ENCODE results near the gene EGFL8.

Gene EGFL8

DNA sequence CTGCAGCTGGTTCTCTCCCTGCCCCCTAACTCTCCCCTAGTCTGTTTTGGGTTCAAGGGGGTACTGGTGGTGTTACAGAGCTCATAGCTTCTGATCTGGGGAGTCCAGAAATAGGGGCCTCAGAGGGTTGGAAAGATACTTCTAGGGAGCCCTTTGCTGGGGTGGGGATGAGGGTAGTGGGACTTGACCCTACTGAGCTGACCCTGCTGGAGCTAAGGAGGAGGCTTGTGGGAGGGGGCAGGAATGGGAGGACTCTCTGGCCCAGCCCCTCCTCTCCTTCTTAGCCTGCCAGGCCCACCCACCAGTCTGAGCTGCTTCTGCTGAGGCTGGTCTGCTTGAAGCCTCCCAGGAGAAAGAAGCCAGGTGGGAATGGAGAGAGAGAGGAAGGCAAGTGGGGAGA lies at the start of gene EGFL8:
TSS of gene EGFL8 (plus strand) at position 301 of the 400 bp plus-strand sequence. CDS start 1,571 bp downstream, outside the sequence.
- Histone ChIP-seq H3K4me1 (ENCODE audit: insufficient read depth, low read length) (no peaks in the 10 kb centered on the region), H3K27ac (ENCODE audit: low read depth, low read length) (no peak within 1 kb of the TSS), H3K9me3 (ENCODE audit: low read length) (no peaks in the 10 kb centered on the region), H3K4me3 (ENCODE audit: low read depth in 1 of 2, low read length in 2 of 2) (no peak within 1 kb of the TSS), H3K36me3 (ENCODE audit: insufficient read depth, low read length) (peaks cover 61% of the 10 kb centered on the region), H3K9ac (ENCODE audit: low read length) (no peak within 1 kb of the TSS), H3K27me3 (ENCODE audit: control insufficient read depth in 1 of 2, insufficient read depth in 2 of 2, low read length in 2 of 2) (no peaks in the 10 kb centered on the region)

DNA sequence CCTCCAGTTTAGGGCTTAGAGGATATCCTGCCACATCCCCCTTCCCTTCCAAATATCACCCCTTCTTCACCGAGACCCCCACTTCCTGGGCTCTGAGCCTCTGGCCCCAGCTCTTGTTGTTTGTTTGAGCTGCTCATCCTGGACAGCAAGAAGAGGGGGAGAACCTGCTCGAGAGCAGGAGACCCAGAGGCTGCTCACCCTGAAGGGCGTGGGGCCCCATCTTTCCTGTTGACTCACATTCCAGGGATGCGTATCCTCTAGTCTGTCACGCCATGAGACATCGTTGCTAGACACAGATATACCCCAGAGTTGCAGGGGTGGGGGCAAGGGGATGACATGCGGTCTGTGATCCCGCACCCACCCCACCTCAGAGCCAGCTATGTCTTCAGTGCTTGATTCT lies 49.6 kb upstream of the EGFL8 start:
- H3K27me3 ChIP-seq (ENCODE audit: control insufficient read depth in 1 of 2, insufficient read depth in 2 of 2, low read length in 2 of 2) = no peaks in the 10 kb centered on the region
- H3K4me3 ChIP-seq (ENCODE audit: low read depth in 1 of 2, low read length in 2 of 2) = no peak overlapping the region
- H3K27ac ChIP-seq (ENCODE audit: low read depth, low read length) = peak overlapping the region; percentile 31
- H3K4me1 ChIP-seq (ENCODE audit: insufficient read depth, low read length) = peaks cover 46% of the 10 kb centered on the region
- peaks cover 41% of the 10 kb centered on the region for H3K36me3 ChIP-seq (ENCODE audit: insufficient read depth, low read length)
- no peaks in the 10 kb centered on the region for H3K9me3 ChIP-seq (ENCODE audit: low read length)
- H3K9ac ChIP-seq (ENCODE audit: low read length) = no peak overlapping the region

DNA sequence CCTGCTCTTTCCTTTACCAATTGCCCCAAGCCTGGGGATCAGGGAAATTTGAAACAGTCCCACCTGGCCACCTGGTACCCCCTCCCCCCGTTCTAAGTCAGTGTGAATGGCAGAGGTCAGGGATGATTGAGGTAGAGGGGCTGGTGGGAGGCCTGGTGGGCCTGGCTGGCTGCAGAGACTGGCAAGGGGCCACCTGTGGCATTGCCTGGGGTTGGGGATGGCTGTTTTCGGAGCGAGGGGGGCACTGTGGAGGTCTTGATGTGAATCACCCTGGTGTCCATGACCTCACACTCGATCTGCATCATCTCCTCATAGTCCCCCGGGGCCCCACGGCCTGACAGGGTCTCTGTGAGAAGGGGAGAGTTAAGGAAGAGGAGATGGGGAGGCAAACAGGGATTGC lies 48.8 kb upstream of the EGFL8 start:
- no peaks in the 10 kb centered on the region for H3K27me3 ChIP-seq (ENCODE audit: control insufficient read depth in 1 of 2, insufficient read depth in 2 of 2, low read length in 2 of 2)
- H3K36me3 ChIP-seq (ENCODE audit: insufficient read depth, low read length) = peaks cover 46% of the 10 kb centered on the region
- peaks cover 37% of the 10 kb centered on the region for H3K4me1 ChIP-seq (ENCODE audit: insufficient read depth, low read length)
- no peaks in the 10 kb centered on the region for H3K9me3 ChIP-seq (ENCODE audit: low read length)
- no peak overlapping the region for H3K9ac ChIP-seq (ENCODE audit: low read length)
- no peak overlapping the region for H3K27ac ChIP-seq (ENCODE audit: low read depth, low read length)
- no peak overlapping the region for H3K4me3 ChIP-seq (ENCODE audit: low read depth in 1 of 2, low read length in 2 of 2)

DNA sequence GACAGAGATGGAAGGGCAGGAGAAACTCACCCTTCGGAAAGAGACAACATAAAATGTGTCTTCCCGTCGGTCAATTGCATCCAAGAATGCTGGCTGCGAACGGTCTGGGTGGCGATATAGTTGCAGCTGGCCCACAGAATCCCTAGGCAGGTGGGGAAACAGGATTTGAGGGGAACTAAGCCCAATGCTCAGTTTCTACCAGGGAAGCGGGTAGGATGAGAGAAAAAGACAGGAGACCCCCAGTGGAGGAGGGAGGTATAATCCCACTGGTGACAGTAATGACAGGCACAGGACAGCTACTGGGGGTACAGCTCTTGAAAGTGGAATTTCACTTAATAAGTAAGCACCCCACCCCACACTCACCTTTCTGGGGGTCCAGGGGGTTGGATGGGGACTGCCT lies 47.7 kb upstream of the EGFL8 start:
- no peak overlapping the region for H3K27ac ChIP-seq (ENCODE audit: low read depth, low read length)
- no peak overlapping the region for H3K9ac ChIP-seq (ENCODE audit: low read length)
- peaks cover 28% of the 10 kb centered on the region for H3K4me1 ChIP-seq (ENCODE audit: insufficient read depth, low read length)
- peaks cover 56% of the 10 kb centered on the region for H3K36me3 ChIP-seq (ENCODE audit: insufficient read depth, low read length)
- no peaks in the 10 kb centered on the region for H3K9me3 ChIP-seq (ENCODE audit: low read length)
- H3K4me3 ChIP-seq (ENCODE audit: low read depth in 1 of 2, low read length in 2 of 2) = no peak overlapping the region
- no peaks in the 10 kb centered on the region for H3K27me3 ChIP-seq (ENCODE audit: control insufficient read depth in 1 of 2, insufficient read depth in 2 of 2, low read length in 2 of 2)

DNA sequence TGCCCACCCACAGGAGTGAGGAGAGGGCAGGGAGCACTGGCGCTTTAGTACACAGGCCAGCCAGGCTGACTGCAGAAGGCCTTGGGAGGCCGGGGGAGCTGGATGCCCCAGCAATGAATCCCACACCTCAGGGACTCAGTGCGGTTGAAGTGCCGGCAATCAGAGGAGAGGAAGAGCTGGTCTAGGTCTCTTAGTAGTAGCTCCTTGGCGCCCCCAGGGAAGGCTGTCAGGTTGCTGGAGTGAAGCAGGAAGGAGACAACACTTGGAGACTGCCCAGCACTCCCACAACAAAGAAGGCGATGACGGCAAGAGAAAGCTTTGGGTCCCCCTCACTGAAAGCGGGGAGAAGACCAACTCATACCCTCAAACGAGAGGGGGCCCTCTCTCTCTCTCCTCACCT lies 46.9 kb upstream of the EGFL8 start:
- H3K9me3 ChIP-seq (ENCODE audit: low read length) = no peaks in the 10 kb centered on the region
- peaks cover 62% of the 10 kb centered on the region for H3K36me3 ChIP-seq (ENCODE audit: insufficient read depth, low read length)
- H3K4me1 ChIP-seq (ENCODE audit: insufficient read depth, low read length) = peaks cover 21% of the 10 kb centered on the region
- no peak overlapping the region for H3K27ac ChIP-seq (ENCODE audit: low read depth, low read length)
- H3K9ac ChIP-seq (ENCODE audit: low read length) = no peak overlapping the region
- H3K27me3 ChIP-seq (ENCODE audit: control insufficient read depth in 1 of 2, insufficient read depth in 2 of 2, low read length in 2 of 2) = no peaks in the 10 kb centered on the region
- H3K4me3 ChIP-seq (ENCODE audit: low read depth in 1 of 2, low read length in 2 of 2) = no peak overlapping the region

DNA sequence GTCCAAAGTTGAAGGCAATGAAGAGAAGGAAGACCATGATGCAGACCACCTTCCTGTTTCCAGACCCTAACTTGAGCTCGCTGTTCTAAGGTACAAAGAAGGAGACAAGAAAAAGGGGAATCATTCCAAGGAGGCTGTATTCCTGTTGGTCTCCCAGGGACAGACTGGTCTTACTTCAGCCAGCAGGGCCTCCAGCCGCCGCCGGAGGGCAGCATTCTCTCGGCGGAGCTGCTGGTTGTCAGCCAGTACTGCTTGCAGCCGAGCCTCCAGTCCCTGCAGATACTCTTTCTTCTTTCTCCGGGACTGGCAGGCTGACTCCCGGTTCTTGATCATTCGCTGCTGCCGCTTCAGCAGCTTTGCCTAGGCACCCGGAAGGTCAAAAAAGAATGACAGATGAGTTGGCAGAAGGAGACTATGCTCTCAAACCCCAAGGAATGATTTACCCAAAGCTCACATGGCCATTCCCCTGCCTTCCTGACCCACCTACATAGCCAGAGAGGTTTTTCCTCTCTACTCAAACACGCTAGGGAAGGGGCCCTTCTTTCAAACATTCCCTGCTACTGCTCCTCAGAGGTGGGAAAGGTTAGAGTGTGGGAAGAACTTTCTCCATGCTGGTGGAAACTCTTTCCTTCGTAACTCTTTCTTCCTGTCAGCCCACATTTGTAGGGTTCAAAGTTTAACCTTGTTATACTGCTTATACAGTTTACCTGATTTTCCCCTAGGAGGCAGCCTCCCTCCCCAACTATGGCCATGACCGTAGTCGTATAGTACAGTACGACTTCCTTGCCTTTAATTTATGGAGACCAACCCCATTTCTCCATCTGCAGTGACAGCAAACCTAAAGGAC lies 45.4 kb upstream of the EGFL8 start:
- Histone ChIP-seq H3K27me3 (ENCODE audit: control insufficient read depth in 1 of 2, insufficient read depth in 2 of 2, low read length in 2 of 2) (no peaks in the 10 kb centered on the region), H3K27ac (ENCODE audit: low read depth, low read length) (peak overlapping the region; percentile 50), H3K4me1 (ENCODE audit: insufficient read depth, low read length) (peaks cover 11% of the 10 kb centered on the region), H3K9ac (ENCODE audit: low read length) (peak overlapping the region; percentile 13), H3K4me3 (ENCODE audit: low read depth in 1 of 2, low read length in 2 of 2) (no peak overlapping the region), H3K36me3 (ENCODE audit: insufficient read depth, low read length) (peaks cover 62% of the 10 kb centered on the region), H3K9me3 (ENCODE audit: low read length) (no peaks in the 10 kb centered on the region)

DNA sequence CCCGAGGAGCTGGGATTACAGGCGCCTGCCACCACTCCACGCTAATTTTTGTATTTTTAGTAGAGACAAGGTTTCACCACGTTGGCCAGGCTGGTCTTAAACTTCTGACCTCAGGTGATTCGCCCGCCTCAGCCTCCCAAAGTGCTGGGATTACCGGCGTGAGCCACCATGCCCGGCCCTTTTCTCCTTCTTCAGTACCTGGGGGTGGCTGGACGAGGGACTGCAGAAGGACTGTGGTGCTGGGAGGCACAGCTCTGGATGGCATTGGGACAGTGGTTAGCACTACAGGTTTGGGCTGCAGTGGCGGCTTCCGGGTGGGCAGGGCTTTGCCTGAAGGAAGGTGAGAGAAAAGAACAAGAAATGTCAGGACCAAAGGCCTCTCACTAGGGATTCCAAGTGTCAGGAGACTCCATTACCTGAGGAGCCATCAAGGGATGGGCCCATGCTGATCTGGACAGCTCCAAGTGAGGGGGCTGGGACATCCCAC lies 43.8 kb upstream of the EGFL8 start:
- Histone ChIP-seq H3K9ac (ENCODE audit: low read length) (no peak overlapping the region), H3K4me3 (ENCODE audit: low read depth in 1 of 2, low read length in 2 of 2) (no peak overlapping the region), H3K36me3 (ENCODE audit: insufficient read depth, low read length) (peaks cover 72% of the 10 kb centered on the region), H3K27ac (ENCODE audit: low read depth, low read length) (no peak overlapping the region), H3K9me3 (ENCODE audit: low read length) (no peaks in the 10 kb centered on the region), H3K27me3 (ENCODE audit: control insufficient read depth in 1 of 2, insufficient read depth in 2 of 2, low read length in 2 of 2) (no peaks in the 10 kb centered on the region), H3K4me1 (ENCODE audit: insufficient read depth, low read length) (peaks cover 11% of the 10 kb centered on the region)

DNA sequence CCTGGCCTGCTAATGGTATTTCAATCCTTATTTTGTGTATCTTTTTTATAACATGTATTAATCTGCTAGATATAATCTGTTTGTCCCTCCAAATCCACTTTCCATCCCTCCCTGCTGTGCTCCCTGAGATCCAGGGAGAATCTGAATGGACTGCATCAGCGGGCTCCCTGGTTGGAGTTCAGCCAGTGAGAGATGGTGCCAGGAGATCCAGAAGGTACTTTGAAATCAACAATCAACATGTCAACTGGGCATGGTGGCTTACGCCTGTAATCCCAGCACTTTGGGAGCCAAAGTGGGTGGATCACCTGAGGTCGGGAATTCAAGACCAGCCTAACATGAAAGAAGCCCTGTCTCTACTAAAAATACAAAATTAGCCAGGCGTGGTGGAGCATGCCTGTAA lies 40.7 kb upstream of the EGFL8 start:
- Histone ChIP-seq H3K36me3 (ENCODE audit: insufficient read depth, low read length) (peaks cover 55% of the 10 kb centered on the region), H3K27me3 (ENCODE audit: control insufficient read depth in 1 of 2, insufficient read depth in 2 of 2, low read length in 2 of 2) (no peaks in the 10 kb centered on the region), H3K27ac (ENCODE audit: low read depth, low read length) (no peak overlapping the region), H3K4me3 (ENCODE audit: low read depth in 1 of 2, low read length in 2 of 2) (no peak overlapping the region), H3K9me3 (ENCODE audit: low read length) (no peaks in the 10 kb centered on the region), H3K9ac (ENCODE audit: low read length) (no peak overlapping the region), H3K4me1 (ENCODE audit: insufficient read depth, low read length) (peaks cover 28% of the 10 kb centered on the region)

DNA sequence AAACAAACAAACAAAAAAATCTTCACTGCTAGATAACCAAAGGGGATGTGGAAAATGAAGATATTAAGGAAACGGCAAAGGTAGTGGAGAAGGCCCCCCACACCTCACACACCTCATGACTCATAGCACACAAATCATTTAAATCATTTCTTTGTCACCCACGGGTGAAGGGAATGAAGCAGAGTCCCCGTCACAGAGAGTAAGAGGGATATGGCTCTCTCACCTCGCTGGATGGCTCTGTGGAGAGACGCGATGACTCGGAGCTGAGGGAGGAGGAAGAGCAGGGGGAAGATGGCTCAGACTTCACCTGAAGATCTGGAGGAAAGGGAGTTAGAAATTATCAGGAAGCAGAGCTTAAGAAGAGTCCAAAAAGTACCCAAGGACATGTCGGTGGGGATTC lies 37.5 kb upstream of the EGFL8 start:
- Histone ChIP-seq H3K36me3 (ENCODE audit: insufficient read depth, low read length) (peaks cover 31% of the 10 kb centered on the region), H3K9ac (ENCODE audit: low read length) (peak overlapping the region; percentile 89), H3K27me3 (ENCODE audit: control insufficient read depth in 1 of 2, insufficient read depth in 2 of 2, low read length in 2 of 2) (no peaks in the 10 kb centered on the region), H3K4me3 (ENCODE audit: low read depth in 1 of 2, low read length in 2 of 2) (peak overlapping the region; percentile 95 to 99), H3K4me1 (ENCODE audit: insufficient read depth, low read length) (peaks cover 31% of the 10 kb centered on the region), H3K9me3 (ENCODE audit: low read length) (no peaks in the 10 kb centered on the region), H3K27ac (ENCODE audit: low read depth, low read length) (no peak overlapping the region)

DNA sequence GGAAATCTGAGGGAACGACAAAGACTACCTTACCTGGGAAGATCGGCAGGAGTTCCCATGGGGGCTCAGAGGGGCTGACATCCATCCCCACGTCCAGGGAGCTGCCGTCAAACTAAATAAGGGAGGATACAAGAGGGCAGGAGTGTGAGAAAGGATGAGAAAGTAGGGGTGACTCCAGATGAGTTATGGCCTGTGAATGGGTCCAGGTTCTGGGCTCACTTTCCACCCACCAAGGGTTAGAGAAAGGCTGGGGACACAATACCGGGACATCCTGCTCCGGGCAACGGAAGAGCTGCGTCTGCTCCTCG lies 37.0 kb upstream of the EGFL8 start:
- Histone ChIP-seq H3K36me3 (ENCODE audit: insufficient read depth, low read length) (peaks cover 27% of the 10 kb centered on the region), H3K27ac (ENCODE audit: low read depth, low read length) (peak overlapping the region; percentile 80), H3K9me3 (ENCODE audit: low read length) (no peaks in the 10 kb centered on the region), H3K27me3 (ENCODE audit: control insufficient read depth in 1 of 2, insufficient read depth in 2 of 2, low read length in 2 of 2) (no peaks in the 10 kb centered on the region), H3K9ac (ENCODE audit: low read length) (peak overlapping the region; percentile 89), H3K4me1 (ENCODE audit: insufficient read depth, low read length) (peaks cover 31% of the 10 kb centered on the region), H3K4me3 (ENCODE audit: low read depth in 1 of 2, low read length in 2 of 2) (peak overlapping the region; percentile 95 to 99)

DNA sequence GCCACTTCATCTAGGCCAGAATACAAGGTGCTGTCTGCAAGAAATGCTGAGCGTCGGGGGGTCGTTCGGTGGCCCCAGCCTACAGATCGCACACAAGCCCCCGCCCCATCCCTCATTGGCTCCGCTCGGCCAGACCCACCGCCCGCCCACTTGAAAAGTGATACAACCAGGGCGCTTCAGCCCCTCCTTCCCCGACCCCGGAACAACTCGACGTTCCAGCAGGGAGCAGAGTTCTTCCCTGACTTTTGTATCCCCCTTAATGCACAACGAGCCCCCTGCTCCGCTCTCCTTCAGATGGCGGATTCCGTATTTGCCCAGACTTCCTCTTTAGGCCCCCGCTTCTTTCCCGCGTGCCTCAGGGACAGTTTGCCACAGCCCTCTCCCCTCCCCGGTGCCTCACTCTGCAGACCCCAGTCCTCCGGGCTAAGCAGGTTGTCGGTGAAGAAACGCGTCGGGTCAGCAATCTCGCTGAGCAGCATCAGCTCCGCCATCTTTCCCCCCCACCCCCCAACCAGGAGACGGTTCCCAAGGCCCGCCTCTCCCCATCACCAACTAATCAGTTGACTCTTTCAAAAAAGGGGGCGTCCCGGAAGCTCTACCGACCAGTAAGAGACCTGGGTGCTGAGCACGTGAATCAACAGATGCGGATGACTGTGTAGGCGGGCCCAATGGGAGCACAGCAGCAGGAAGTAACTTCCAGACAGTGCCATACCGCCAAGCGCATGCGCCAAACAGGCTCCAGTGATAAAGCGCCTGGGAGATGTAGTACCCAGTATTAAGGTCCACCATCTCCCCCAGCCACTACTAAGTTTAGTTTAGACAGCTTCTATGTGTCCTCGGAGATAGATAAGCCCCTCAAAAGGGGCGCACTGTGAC lies 36.4 kb upstream of the EGFL8 start, which contains the start of gene ATF6B:
TSS of gene ATF6B (minus strand) at position 530 of the 876 bp plus-strand sequence. CDS start at position 491, 39 bp downstream.
- Histone ChIP-seq H3K36me3 (ENCODE audit: insufficient read depth, low read length) (peaks cover 27% of the 10 kb centered on the region), H3K9me3 (ENCODE audit: low read length) (no peaks in the 10 kb centered on the region), H3K4me3 (ENCODE audit: low read depth in 1 of 2, low read length in 2 of 2) (peak within 1 kb of the TSS; percentile 95 to 99), H3K27ac (ENCODE audit: low read depth, low read length) (peak within 1 kb of the TSS; percentile 80), H3K9ac (ENCODE audit: low read length) (peak within 1 kb of the TSS; percentile 89), H3K27me3 (ENCODE audit: control insufficient read depth in 1 of 2, insufficient read depth in 2 of 2, low read length in 2 of 2) (no peaks in the 10 kb centered on the region), H3K4me1 (ENCODE audit: insufficient read depth, low read length) (peaks cover 31% of the 10 kb centered on the region)

Measured in muscle layer of colon (tissue), 2 donors.